ENCODE results near the gene UBE2J2.

DNA sequence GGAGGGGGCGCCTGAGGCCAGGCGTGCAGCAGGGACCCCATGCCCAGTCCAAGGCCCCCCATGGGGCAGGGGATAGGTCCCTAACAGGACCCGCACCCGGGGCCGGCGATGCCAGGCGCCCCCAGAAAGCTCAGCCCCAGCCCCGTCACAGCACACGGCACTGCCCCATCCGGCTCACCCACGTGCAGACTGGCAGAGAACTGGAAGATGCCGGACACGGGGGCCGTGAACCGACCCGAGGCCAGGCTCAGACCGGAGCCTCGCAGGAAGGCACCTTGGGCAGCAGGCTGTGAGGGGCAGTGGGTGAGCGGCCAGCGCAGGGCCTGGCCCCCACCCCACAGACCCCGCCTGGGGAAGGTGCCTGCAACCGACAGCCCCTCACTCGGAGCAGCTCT, 30.4 kb downstream of the UBE2J2 start:
- no peak for TF ChIP-seq ZFP3 (CRISPR knock-in tag; IDR thresholded peaks at IDR 0.05)
- no peak for TF ChIP-seq ZFP30 (CRISPR knock-in tag; IDR thresholded peaks at IDR 0.05)
- no peak for TF ChIP-seq RARB (CRISPR knock-in tag; IDR thresholded peaks at IDR 0.05)
- no peak for TF ChIP-seq ZNF565 (CRISPR knock-in tag; conservative IDR thresholded peaks at IDR 0.05; ENCODE audit: low read depth)
- TF ChIP-seq, protein P1, sequence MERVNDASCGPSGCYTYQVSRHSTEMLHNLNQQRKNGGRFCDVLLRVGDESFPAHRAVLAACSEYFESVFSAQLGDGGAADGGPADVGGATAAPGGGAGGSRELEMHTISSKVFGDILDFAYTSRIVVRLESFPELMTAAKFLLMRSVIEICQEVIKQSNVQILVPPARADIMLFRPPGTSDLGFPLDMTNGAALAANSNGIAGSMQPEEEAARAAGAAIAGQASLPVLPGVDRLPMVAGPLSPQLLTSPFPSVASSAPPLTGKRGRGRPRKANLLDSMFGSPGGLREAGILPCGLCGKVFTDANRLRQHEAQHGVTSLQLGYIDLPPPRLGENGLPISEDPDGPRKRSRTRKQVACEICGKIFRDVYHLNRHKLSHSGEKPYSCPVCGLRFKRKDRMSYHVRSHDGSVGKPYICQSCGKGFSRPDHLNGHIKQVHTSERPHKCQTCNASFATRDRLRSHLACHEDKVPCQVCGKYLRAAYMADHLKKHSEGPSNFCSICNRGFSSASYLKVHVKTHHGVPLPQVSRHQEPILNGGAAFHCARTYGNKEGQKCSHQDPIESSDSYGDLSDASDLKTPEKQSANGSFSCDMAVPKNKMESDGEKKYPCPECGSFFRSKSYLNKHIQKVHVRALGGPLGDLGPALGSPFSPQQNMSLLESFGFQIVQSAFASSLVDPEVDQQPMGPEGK (CRISPR knock-in tag; IDR thresholded peaks at IDR 0.05; ENCODE audit: borderline replicate concordance), result no peak
- TF ChIP-seq GLIS3 (CRISPR knock-in tag; IDR thresholded peaks at IDR 0.05), result no peak
- TF ChIP-seq, protein P2, sequence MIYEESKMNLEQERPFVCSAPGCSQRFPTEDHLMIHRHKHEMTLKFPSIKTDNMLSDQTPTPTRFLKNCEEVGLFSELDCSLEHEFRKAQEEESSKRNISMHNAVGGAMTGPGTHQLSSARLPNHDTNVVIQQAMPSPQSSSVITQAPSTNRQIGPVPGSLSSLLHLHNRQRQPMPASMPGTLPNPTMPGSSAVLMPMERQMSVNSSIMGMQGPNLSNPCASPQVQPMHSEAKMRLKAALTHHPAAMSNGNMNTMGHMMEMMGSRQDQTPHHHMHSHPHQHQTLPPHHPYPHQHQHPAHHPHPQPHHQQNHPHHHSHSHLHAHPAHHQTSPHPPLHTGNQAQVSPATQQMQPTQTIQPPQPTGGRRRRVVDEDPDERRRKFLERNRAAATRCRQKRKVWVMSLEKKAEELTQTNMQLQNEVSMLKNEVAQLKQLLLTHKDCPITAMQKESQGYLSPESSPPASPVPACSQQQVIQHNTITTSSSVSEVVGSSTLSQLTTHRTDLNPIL (CRISPR knock-in tag; IDR thresholded peaks at IDR 0.05; ENCODE audit: low read depth), result no peak
- TF ChIP-seq PPARA (CRISPR knock-in tag; IDR thresholded peaks at IDR 0.05; ENCODE audit: borderline replicate concordance), result no peak
- TF ChIP-seq ESRRG (CRISPR knock-in tag; IDR thresholded peaks at IDR 0.05), result no peak
- no peak for TF ChIP-seq ARNTL (CRISPR knock-in tag; IDR thresholded peaks at IDR 0.05; ENCODE audit: borderline replicate concordance, low read depth)

Measured in SK-N-SH treated with all-trans-retinoic acid at 6 μM for 48 hours (cell line).